Central memory CD8-positive, alpha-beta T cell (primary cell): ENCODE results near the gene MGAT4B.
A peak's percentile ranks its signal among the peaks of the same experiment; 100 is the strongest.
"Not testable (repeated sequence)": the region's sequence is repeated elsewhere in the genome, so short reads cannot be mapped to it uniquely, and the experiment has no call there.

Experiments used
- ATAC-seq: fragments of 150-1000 bp; cut with Tn5 transposase; replicated peaks from 2 replicates; pipeline ENCODE4 v1.10.0; 2022; ENCODE audit warnings: mild to moderate bottlenecking, moderate FRiP score, moderate number of reproducible peaks; ENCODE audit not compliant: poor library complexity, severe bottlenecking; ENCODE audit errors: extremely low read depth
- DNase-seq, 2 donors: peaks; one replicate each; pipeline ENCODE4 v3.0.0; 2021; ENCODE audit warnings: low spot score in 2 of 2
- H3K27ac Mint-ChIP-seq: one replicate; pipeline ENCODE4 v1.8.0; 2022; ENCODE audit warnings: low read depth, mild to moderate bottlenecking, moderate library complexity, mixed read lengths
- H3K27me3 Mint-ChIP-seq: one replicate; pipeline ENCODE4 v1.8.0; 2022; ENCODE audit warnings: mixed read lengths
- H3K36me3 Mint-ChIP-seq: one replicate; pipeline ENCODE4 v1.8.0; 2022; ENCODE audit warnings: mild to moderate bottlenecking, moderate library complexity, mixed read lengths; ENCODE audit not compliant: insufficient read depth
- H3K4me1 Mint-ChIP-seq: one replicate; pipeline ENCODE4 v1.8.0; 2022; ENCODE audit warnings: mixed read lengths
- H3K4me3 Mint-ChIP-seq: one replicate; pipeline ENCODE4 v1.8.0; 2022; ENCODE audit warnings: mild to moderate bottlenecking, moderate library complexity, mixed read lengths
- H3K9me3 Mint-ChIP-seq: one replicate; pipeline ENCODE4 v1.8.0; 2022; ENCODE audit warnings: mixed read lengths

The MGAT4B gene

GRCh38 chr5:179806250-179807048 is at the start of gene MGAT4B:
MGAT4B (minus strand) TSS chr5:179806866; CDS start chr5:179806583, 283 bp downstream.
- no peaks in the 10 kb centered on the region for H3K27me3 Mint-ChIP-seq
- no peaks in the 10 kb centered on the region for H3K9me3 Mint-ChIP-seq
- H3K4me1 Mint-ChIP-seq = peaks cover 26% of the 10 kb centered on the region
- H3K4me3 Mint-ChIP-seq = peak within 1 kb of the TSS; percentile 85
- peaks cover 10% of the 10 kb centered on the region for H3K36me3 Mint-ChIP-seq
- H3K27ac Mint-ChIP-seq = peak within 1 kb of the TSS; percentile 88
- DNase-seq (peak in 1 of 2 donors; percentile 53), ATAC-seq (peak; percentile 85)

- no peak overlapping the region for H3K4me3 Mint-ChIP-seq
- no peak overlapping the region for H3K27ac Mint-ChIP-seq
- H3K36me3 Mint-ChIP-seq = peaks cover 12% of the 10 kb centered on the region
- DNase-seq (no peak), ATAC-seq (no peak)
- H3K4me1 Mint-ChIP-seq = peaks cover 18% of the 10 kb centered on the region
- H3K9me3 Mint-ChIP-seq = no peaks in the 10 kb centered on the region
- no peaks in the 10 kb centered on the region for H3K27me3 Mint-ChIP-seq
Observed at GRCh38 chr5:179854356-179854755, 47.7 kb upstream of the MGAT4B start.

GRCh38 chr5:179852993-179853547 is 46.4 kb upstream of the MGAT4B start:
- Mint-ChIP-seq H3K36me3 (peaks cover 10% of the 10 kb centered on the region), H3K27ac (no peak overlapping the region), H3K4me3 (no peak overlapping the region), H3K4me1 (peaks cover 16% of the 10 kb centered on the region), H3K27me3 (no peaks in the 10 kb centered on the region), H3K9me3 (no peaks in the 10 kb centered on the region)
- ATAC-seq = no peak
- DNase-seq = no peak

- Mint-ChIP-seq H3K9me3 (peaks cover 6% of the 10 kb centered on the region), H3K4me1 (peaks cover 7% of the 10 kb centered on the region), H3K27me3 (no peaks in the 10 kb centered on the region), H3K27ac (no peak overlapping the region), H3K4me3 (no peak overlapping the region), H3K36me3 (peaks cover 48% of the 10 kb centered on the region)
- ATAC-seq (no peak), DNase-seq (no peak)
Observed at GRCh38 chr5:179841621-179842020, 35.0 kb upstream of the MGAT4B start.

GRCh38 chr5:179840766-179841165 is 34.1 kb upstream of the MGAT4B start:
- DNase-seq (no peak), ATAC-seq (no peak)
- H3K4me3 Mint-ChIP-seq = no peak overlapping the region
- H3K9me3 Mint-ChIP-seq = peaks cover 6% of the 10 kb centered on the region
- peaks cover 52% of the 10 kb centered on the region for H3K36me3 Mint-ChIP-seq
- H3K27ac Mint-ChIP-seq = no peak overlapping the region
- peaks cover 15% of the 10 kb centered on the region for H3K4me1 Mint-ChIP-seq
- H3K27me3 Mint-ChIP-seq = no peaks in the 10 kb centered on the region

GRCh38 chr5:179840321-179840720 is 33.7 kb upstream of the MGAT4B start:
- H3K4me1 Mint-ChIP-seq = peaks cover 17% of the 10 kb centered on the region
- no peak for DNase-seq
- H3K27ac Mint-ChIP-seq = no peak overlapping the region
- peaks cover 6% of the 10 kb centered on the region for H3K9me3 Mint-ChIP-seq
- H3K27me3 Mint-ChIP-seq = no peaks in the 10 kb centered on the region
- peaks cover 55% of the 10 kb centered on the region for H3K36me3 Mint-ChIP-seq
- no peak overlapping the region for H3K4me3 Mint-ChIP-seq
- no peak for ATAC-seq

- DNase-seq (no peak), ATAC-seq (no peak)
- H3K4me3 Mint-ChIP-seq = no peak overlapping the region
- peaks cover 17% of the 10 kb centered on the region for H3K4me1 Mint-ChIP-seq
- H3K36me3 Mint-ChIP-seq = peaks cover 57% of the 10 kb centered on the region
- peaks cover under 1% of the 10 kb centered on the region for H3K9me3 Mint-ChIP-seq
- no peak overlapping the region for H3K27ac Mint-ChIP-seq
- no peaks in the 10 kb centered on the region for H3K27me3 Mint-ChIP-seq
Observed at GRCh38 chr5:179839328-179840256, 32.9 kb upstream of the MGAT4B start.

- Mint-ChIP-seq H3K36me3 (peaks cover 67% of the 10 kb centered on the region), H3K4me1 (peaks cover 25% of the 10 kb centered on the region), H3K27me3 (no peaks in the 10 kb centered on the region), H3K9me3 (no peaks in the 10 kb centered on the region), H3K27ac (peak overlapping the region; percentile 88), H3K4me3 (peak overlapping the region; percentile 58)
- ATAC-seq (no peak), DNase-seq (no peak)
Observed at GRCh38 chr5:179837076-179838011, 30.7 kb upstream of the MGAT4B start.

GRCh38 chr5:179836225-179837019 is 29.8 kb upstream of the MGAT4B start:
- H3K27ac Mint-ChIP-seq = peak overlapping the region; percentile 88
- no peaks in the 10 kb centered on the region for H3K9me3 Mint-ChIP-seq
- ATAC-seq (peak; percentile 94), DNase-seq (peak in 1 of 2 donors; percentile 41)
- peaks cover 25% of the 10 kb centered on the region for H3K4me1 Mint-ChIP-seq
- peaks cover 68% of the 10 kb centered on the region for H3K36me3 Mint-ChIP-seq
- H3K4me3 Mint-ChIP-seq = peak overlapping the region; percentile 58
- no peaks in the 10 kb centered on the region for H3K27me3 Mint-ChIP-seq

GRCh38 chr5:179834871-179835270 is 28.2 kb upstream of the MGAT4B start:
- not testable (repeated sequence) for H3K4me3 Mint-ChIP-seq, H3K27ac Mint-ChIP-seq, H3K27me3 Mint-ChIP-seq, DNase-seq, ATAC-seq, H3K9me3 Mint-ChIP-seq
- H3K4me1 Mint-ChIP-seq = peaks cover 34% of the 10 kb centered on the region
- H3K36me3 Mint-ChIP-seq = peaks cover 67% of the 10 kb centered on the region

- DNase-seq (no peak), ATAC-seq (no peak)
- Mint-ChIP-seq H3K27ac (peak overlapping the region; percentile 62), H3K36me3 (peaks cover 69% of the 10 kb centered on the region), H3K9me3 (no peaks in the 10 kb centered on the region), H3K4me1 (peaks cover 41% of the 10 kb centered on the region), H3K27me3 (no peaks in the 10 kb centered on the region), H3K4me3 (no peak overlapping the region)
Observed at GRCh38 chr5:179834120-179834519, 27.5 kb upstream of the MGAT4B start.
